Liver (tissue), 3 donors: ENCODE data around the gene CCDC54.

Experiments
- JUND ChIP-seq, 2 donors: IDR thresholded peaks; 2 replicates each; pipeline ENCODE4 v1.6.1; 2016; ENCODE audit warnings: antibody characterized with exemption in 2 of 2
- RAD21 ChIP-seq, 2 donors: IDR thresholded peaks; 2 replicates each; pipeline ENCODE4 v1.6.1; 2016; ENCODE audit warnings: antibody characterized with exemption in 2 of 2, mild to moderate bottlenecking in 2 of 2
- SP1 ChIP-seq: IDR thresholded peaks from 2 replicates; pipeline ENCODE4 v1.6.1; 2018; ENCODE audit warnings: antibody characterized with exemption, mild to moderate bottlenecking
- YY1 ChIP-seq: IDR thresholded peaks from 2 replicates; pipeline ENCODE4 v1.6.1; 2016; ENCODE audit warnings: antibody characterized with exemption, mild to moderate bottlenecking
- TF ChIP-seq, protein P1 (sequence below): IDR thresholded peaks from 2 replicates; pipeline ENCODE4 v1.6.1; 2016; ENCODE audit warnings: antibody characterized with exemption
- TF ChIP-seq, protein P2 (sequence below): fragments of 150-350 bp; IDR thresholded peaks from 2 replicates; pipeline ENCODE4 v1.5.1; 2017; ENCODE audit warnings: improper control_type of control experiment, low read depth, low read length; ENCODE audit not compliant: missing input control
- TF ChIP-seq, protein P3 (sequence below): IDR thresholded peaks from 2 replicates; pipeline ENCODE4 v1.6.1; 2016; ENCODE audit warnings: antibody characterized with exemption, mild to moderate bottlenecking
- donor health status: healthy.
- donor health status: healthy.

DNA sequence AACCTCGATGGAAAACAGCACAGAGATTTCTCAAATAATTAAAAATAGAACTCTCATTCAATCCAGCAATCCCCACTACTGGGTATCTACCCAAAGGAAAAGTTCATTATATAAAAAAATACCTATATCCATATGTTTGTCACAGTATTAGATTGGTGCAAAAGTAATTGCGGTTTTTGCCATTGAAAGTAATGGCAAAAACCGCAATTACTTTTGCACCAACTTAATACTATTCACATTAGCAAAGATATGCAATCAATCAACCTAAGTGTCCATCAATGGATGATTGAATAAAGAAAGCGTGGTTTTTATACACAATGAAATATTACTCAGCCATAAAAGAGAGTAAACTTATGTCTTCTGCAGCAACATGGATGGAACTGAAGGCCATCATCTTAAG lies 12.2 kb upstream of the CCDC54 start:
- TF ChIP-seq, protein P1, sequence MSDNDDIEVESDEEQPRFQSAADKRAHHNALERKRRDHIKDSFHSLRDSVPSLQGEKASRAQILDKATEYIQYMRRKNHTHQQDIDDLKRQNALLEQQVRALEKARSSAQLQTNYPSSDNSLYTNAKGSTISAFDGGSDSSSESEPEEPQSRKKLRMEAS = no peak
- TF ChIP-seq, protein P2, sequence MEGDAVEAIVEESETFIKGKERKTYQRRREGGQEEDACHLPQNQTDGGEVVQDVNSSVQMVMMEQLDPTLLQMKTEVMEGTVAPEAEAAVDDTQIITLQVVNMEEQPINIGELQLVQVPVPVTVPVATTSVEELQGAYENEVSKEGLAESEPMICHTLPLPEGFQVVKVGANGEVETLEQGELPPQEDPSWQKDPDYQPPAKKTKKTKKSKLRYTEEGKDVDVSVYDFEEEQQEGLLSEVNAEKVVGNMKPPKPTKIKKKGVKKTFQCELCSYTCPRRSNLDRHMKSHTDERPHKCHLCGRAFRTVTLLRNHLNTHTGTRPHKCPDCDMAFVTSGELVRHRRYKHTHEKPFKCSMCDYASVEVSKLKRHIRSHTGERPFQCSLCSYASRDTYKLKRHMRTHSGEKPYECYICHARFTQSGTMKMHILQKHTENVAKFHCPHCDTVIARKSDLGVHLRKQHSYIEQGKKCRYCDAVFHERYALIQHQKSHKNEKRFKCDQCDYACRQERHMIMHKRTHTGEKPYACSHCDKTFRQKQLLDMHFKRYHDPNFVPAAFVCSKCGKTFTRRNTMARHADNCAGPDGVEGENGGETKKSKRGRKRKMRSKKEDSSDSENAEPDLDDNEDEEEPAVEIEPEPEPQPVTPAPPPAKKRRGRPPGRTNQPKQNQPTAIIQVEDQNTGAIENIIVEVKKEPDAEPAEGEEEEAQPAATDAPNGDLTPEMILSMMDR = no peak
- TF ChIP-seq, protein P3, sequence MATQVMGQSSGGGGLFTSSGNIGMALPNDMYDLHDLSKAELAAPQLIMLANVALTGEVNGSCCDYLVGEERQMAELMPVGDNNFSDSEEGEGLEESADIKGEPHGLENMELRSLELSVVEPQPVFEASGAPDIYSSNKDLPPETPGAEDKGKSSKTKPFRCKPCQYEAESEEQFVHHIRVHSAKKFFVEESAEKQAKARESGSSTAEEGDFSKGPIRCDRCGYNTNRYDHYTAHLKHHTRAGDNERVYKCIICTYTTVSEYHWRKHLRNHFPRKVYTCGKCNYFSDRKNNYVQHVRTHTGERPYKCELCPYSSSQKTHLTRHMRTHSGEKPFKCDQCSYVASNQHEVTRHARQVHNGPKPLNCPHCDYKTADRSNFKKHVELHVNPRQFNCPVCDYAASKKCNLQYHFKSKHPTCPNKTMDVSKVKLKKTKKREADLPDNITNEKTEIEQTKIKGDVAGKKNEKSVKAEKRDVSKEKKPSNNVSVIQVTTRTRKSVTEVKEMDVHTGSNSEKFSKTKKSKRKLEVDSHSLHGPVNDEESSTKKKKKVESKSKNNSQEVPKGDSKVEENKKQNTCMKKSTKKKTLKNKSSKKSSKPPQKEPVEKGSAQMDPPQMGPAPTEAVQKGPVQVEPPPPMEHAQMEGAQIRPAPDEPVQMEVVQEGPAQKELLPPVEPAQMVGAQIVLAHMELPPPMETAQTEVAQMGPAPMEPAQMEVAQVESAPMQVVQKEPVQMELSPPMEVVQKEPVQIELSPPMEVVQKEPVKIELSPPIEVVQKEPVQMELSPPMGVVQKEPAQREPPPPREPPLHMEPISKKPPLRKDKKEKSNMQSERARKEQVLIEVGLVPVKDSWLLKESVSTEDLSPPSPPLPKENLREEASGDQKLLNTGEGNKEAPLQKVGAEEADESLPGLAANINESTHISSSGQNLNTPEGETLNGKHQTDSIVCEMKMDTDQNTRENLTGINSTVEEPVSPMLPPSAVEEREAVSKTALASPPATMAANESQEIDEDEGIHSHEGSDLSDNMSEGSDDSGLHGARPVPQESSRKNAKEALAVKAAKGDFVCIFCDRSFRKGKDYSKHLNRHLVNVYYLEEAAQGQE = no peak
- no peak for TF ChIP-seq SP1
- no peak for TF ChIP-seq JUND (IDR thresholded peaks at IDR 0.05)
- TF ChIP-seq YY1 = no peak
- no peak for TF ChIP-seq RAD21 (IDR thresholded peaks at IDR 0.05)
